B cell (primary cell): ENCODE results near the gene IRGQ. TPM values are rescaled to one million over a fixed set of nuclear protein-coding genes. Genes with fewer than 3 reads are reported as not detected.

Source experiments
- ATAC-seq: fragments of 200-7000 bp; cut with Tn5 transposase; one replicate; pipeline ENCODE4 v1.10.0; 2021; ENCODE audit warnings: low read depth, mild to moderate bottlenecking, moderate number of reproducible peaks, moderate library complexity
- CTCF ChIA-PET: fragments of 350-600 bp; sonication (Branson Sonifier 250); formaldehyde crosslinking; loops from one replicate; lab custom pipeline; 2021; ENCODE audit warnings: antibody characterized with exemption, inconsistent platforms; lab: Charles Lee
- POLR2A ChIA-PET: fragments of 350-600 bp; sonication (Branson Sonifier 250); formaldehyde crosslinking; loops from one replicate; lab custom pipeline; 2021; ENCODE audit warnings: antibody characterized with exemption; lab: Charles Lee
- DNase-seq: peaks from one replicate; pipeline ENCODE4 v3.0.0; 2013
- H2AFZ ChIP-seq: 2 replicates; pipeline ENCODE4 v1.6.1; 2012; ENCODE audit warnings: mild to moderate bottlenecking, low read depth, low read length; ENCODE audit not compliant: insufficient read depth, poor library complexity, severe bottlenecking
- H3K27ac ChIP-seq, 2 donors: 1 replicate in 1 of 2; 2 replicates in 1 of 2; pipeline ENCODE4 v1.5.1; 2012 to 2013; ENCODE audit warnings: low read length in 2 of 2, mild to moderate bottlenecking in 2 of 2, moderate library complexity in 1 of 2
- H3K27me3 ChIP-seq, 4 experiments: fragments of 200-600 bp in 1 of 4; sonication (generic) in 1 of 4; replicated peaks in 1 of 4; 1 replicate in 2 of 4; 2 replicates in 2 of 4; pipeline versions ENCODE4 v1.6.1 to v1.7.0; 2013 to 2016; ENCODE audit warnings: low read length in 3 of 4, mild to moderate bottlenecking in 2 of 4, mixed read lengths in 1 of 4, moderate library complexity in 1 of 4; ENCODE audit not compliant: insufficient read depth in 4 of 4, control insufficient read depth in 3 of 4; ENCODE audit errors: control extremely low read depth in 1 of 4
- H3K36me3 ChIP-seq, 2 experiments: replicated peaks in 1 of 2; 1 replicate in 1 of 2; 2 replicates in 1 of 2; pipeline versions ENCODE4 v1.6.1 to v1.7.1; 2013; ENCODE audit warnings: low read length in 1 of 2; ENCODE audit not compliant: insufficient read depth in 2 of 2, control insufficient read depth in 1 of 2; ENCODE audit errors: control extremely low read depth in 1 of 2, extremely low read depth in 1 of 2
- H3K4me1 ChIP-seq, 2 donors: fragments of 200-600 bp in 1 of 2; sonication (generic) in 1 of 2; 1 replicate in 1 of 2; 2 replicates in 1 of 2; pipeline versions ENCODE4 v1.5.1 to v1.6.1; 2013 to 2017; ENCODE audit warnings: low read length in 2 of 2; ENCODE audit not compliant: control insufficient read depth in 2 of 2, insufficient read depth in 2 of 2
- H3K4me2 ChIP-seq: replicated peaks from 2 replicates; pipeline ENCODE3; 2012; ENCODE audit warnings: mild to moderate bottlenecking, low read depth, low read length; ENCODE audit not compliant: poor library complexity, severe bottlenecking
- H3K4me3 ChIP-seq, 5 experiments: fragments of 200-600 bp in 1 of 5; sonication (generic) in 1 of 5; 1 replicate in 3 of 5; 2 replicates in 2 of 5; pipeline versions ENCODE4 v1.5.1 to v1.7.0; 2011 to 2016; ENCODE audit warnings: low read length in 4 of 5, mild to moderate bottlenecking in 4 of 5, low read depth in 2 of 5, control low read depth in 1 of 5, moderate library complexity in 1 of 5; ENCODE audit not compliant: insufficient read depth in 1 of 5; ENCODE audit errors: control extremely low read depth in 1 of 5, extremely low read depth in 1 of 5
- H3K79me2 ChIP-seq: fragments of 200-600 bp; sonication (generic); one replicate; pipeline ENCODE4 v1.6.0; 2016; ENCODE audit warnings: low read length; ENCODE audit not compliant: control insufficient read depth, insufficient read depth
- H3K9ac ChIP-seq: fragments of 200-600 bp; sonication (generic); 2 replicates; pipeline ENCODE4 v1.6.1; 2017; ENCODE audit warnings: mild to moderate bottlenecking, low read length, moderate library complexity
- H3K9me3 ChIP-seq, 3 donors: one replicate each; pipeline versions ENCODE4 v1.6.1 to v1.7.1; 2013; ENCODE audit warnings: low read length in 2 of 3; ENCODE audit not compliant: control insufficient read depth in 2 of 3, insufficient read depth in 1 of 3; ENCODE audit errors: control extremely low read depth in 1 of 3
- H4K20me1 ChIP-seq: 2 replicates; pipeline ENCODE4 v1.6.0; 2012; ENCODE audit warnings: mild to moderate bottlenecking, low read length; ENCODE audit not compliant: insufficient read depth, control insufficient read depth, poor library complexity, severe bottlenecking
- H3K27ac Mint-ChIP-seq: one replicate; pipeline ENCODE4 v1.8.0; 2021; ENCODE audit warnings: mixed read lengths
- H3K27me3 Mint-ChIP-seq: one replicate; pipeline ENCODE4 v1.8.0; 2021; ENCODE audit warnings: mixed read lengths
- H3K4me1 Mint-ChIP-seq: one replicate; pipeline ENCODE4 v1.8.0; 2021; ENCODE audit warnings: mixed read lengths
- H3K4me3 Mint-ChIP-seq: one replicate; pipeline ENCODE4 v1.8.0; 2021; ENCODE audit warnings: mixed read lengths
- H3K9me3 Mint-ChIP-seq: one replicate; pipeline ENCODE4 v1.8.0; 2022; ENCODE audit warnings: mixed read lengths; ENCODE audit not compliant: insufficient read depth
- EZH2 ChIP-seq: IDR thresholded peaks from 2 replicates; pipeline ENCODE4 v1.6.1; 2012; ENCODE audit warnings: borderline replicate concordance, low read depth, mild to moderate bottlenecking, moderate library complexity, low read length; ENCODE audit not compliant: insufficient read depth, poor library complexity, severe bottlenecking
- WGBS: methylation state at CpG from one replicate; pipeline ENCODE4 v1.1.5; 2013; ENCODE audit warnings: missing lambda C conversion rate; ENCODE audit not compliant: insufficient coverage; 5-methylcytosine and 5-hydroxymethylcytosine counted together
- intact Hi-C: fragments of 100-400 bp; cut with micrococcal nuclease; formaldehyde crosslinking; loops from one replicate; pipeline ENCODE4 v1.10.0; 2022
- polyA plus RNA-seq: library from polyadenylated mRNA; depleted of rRNA; stranded (reverse); fragments of >200 nt; gene quantifications from 2 replicates; pipeline ENCODE4 v1.2.3, GENCODE V29; 2012
- total RNA-seq, 2 donors: library from RNA; stranded (reverse); fragments of 120-200 nt in 1 of 2; gene quantifications; 1 replicate in 1 of 2; 2 replicates in 1 of 2; pipeline versions ENCODE4 v1.2.3 to v1.2.4, GENCODE V29; 2013 to 2022
- TF ChIP-seq, protein P1 (sequence below): fragments of 200-600 bp; IDR thresholded peaks from one replicate; pipeline ENCODE4 v1.8.0; 2022; ENCODE audit warnings: antibody characterized with exemption, mild to moderate bottlenecking

IRGQ gene
- total and polyA plus RNA-seq, 2 donors (not counting 1 experiment from before 2014, with no cell fraction given) = 20.3 to 22.6 TPM

GRCh38 chr19:43611788-43612187 lies 15.9 kb upstream of the IRGQ start, which contains the start of gene SRRM5:
TSS of gene SRRM5 (plus strand) at chr19:43612088. CDS start at chr19:43612122, 34 bp downstream.
- no peaks in the 10 kb centered on the region for H3K27me3 Mint-ChIP-seq
- TF ChIP-seq EZH2 = no peak
- TF ChIP-seq, protein P1, sequence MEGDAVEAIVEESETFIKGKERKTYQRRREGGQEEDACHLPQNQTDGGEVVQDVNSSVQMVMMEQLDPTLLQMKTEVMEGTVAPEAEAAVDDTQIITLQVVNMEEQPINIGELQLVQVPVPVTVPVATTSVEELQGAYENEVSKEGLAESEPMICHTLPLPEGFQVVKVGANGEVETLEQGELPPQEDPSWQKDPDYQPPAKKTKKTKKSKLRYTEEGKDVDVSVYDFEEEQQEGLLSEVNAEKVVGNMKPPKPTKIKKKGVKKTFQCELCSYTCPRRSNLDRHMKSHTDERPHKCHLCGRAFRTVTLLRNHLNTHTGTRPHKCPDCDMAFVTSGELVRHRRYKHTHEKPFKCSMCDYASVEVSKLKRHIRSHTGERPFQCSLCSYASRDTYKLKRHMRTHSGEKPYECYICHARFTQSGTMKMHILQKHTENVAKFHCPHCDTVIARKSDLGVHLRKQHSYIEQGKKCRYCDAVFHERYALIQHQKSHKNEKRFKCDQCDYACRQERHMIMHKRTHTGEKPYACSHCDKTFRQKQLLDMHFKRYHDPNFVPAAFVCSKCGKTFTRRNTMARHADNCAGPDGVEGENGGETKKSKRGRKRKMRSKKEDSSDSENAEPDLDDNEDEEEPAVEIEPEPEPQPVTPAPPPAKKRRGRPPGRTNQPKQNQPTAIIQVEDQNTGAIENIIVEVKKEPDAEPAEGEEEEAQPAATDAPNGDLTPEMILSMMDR = no peak
- no peak for DNase-seq
- CTCF ChIA-PET = no interaction called here
- peaks cover 0 to 26% of the 10 kb centered on the region in 2 experiments for H3K36me3 ChIP-seq
- intact Hi-C loops = no loop called here
- H3K9ac ChIP-seq = no peak within 1 kb of the TSS
- no peak within 1 kb of the TSS for H2AFZ ChIP-seq
- H3K27ac ChIP-seq = no peak within 1 kb of the TSS
- H3K4me3 Mint-ChIP-seq = no peak within 1 kb of the TSS
- peaks cover 3 to 8% of the 10 kb centered on the region in 2 donors for H3K4me1 ChIP-seq
- WGBS = 98% methylated on average over 3 of the region's 3 CpGs
- no peak within 1 kb of the TSS for H3K4me2 ChIP-seq
- H3K4me1 Mint-ChIP-seq = peaks cover 6% of the 10 kb centered on the region
- H3K4me3 ChIP-seq = no peak within 1 kb of the TSS
- no peaks in the 10 kb centered on the region for H3K27me3 ChIP-seq
- H3K9me3 ChIP-seq = no peaks in the 10 kb centered on the region
- ATAC-seq = no peak
- POLR2A ChIA-PET = no interaction called here
- H4K20me1 ChIP-seq = peaks cover 6% of the 10 kb centered on the region
- no peaks in the 10 kb centered on the region for H3K9me3 Mint-ChIP-seq
- H3K27ac Mint-ChIP-seq = no peak within 1 kb of the TSS
- H3K79me2 ChIP-seq = peaks cover 36% of the 10 kb centered on the region

GRCh38 chr19:43610493-43610892 lies 14.6 kb upstream of the IRGQ start:
- Mint-ChIP-seq H3K9me3 (no peaks in the 10 kb centered on the region), H3K27ac (no peak overlapping the region), H3K27me3 (no peaks in the 10 kb centered on the region), H3K4me3 (no peak overlapping the region), H3K4me1 (peaks cover 4% of the 10 kb centered on the region)
- POLR2A ChIA-PET = interaction anchor here (0.6 kb wide), 1 partner anchor 132 kb away, joined by 3 read pairs; no protein-coding TSS in a partner anchor
- Histone ChIP-seq H3K27ac (no peak overlapping the region), H3K27me3 (no peaks in the 10 kb centered on the region), H3K4me2 (no peak overlapping the region), H3K9ac (no peak overlapping the region), H3K79me2 (peaks cover 32% of the 10 kb centered on the region), H3K36me3 (peaks cover 0 to 26% of the 10 kb centered on the region in 2 experiments), H3K4me3 (no peak overlapping the region), H3K9me3 (no peaks in the 10 kb centered on the region), H2AFZ (no peak overlapping the region), H4K20me1 (peaks cover 6% of the 10 kb centered on the region), H3K4me1 (peaks cover 3 to 8% of the 10 kb centered on the region in 2 donors)
- CTCF ChIA-PET = no interaction called here
- intact Hi-C loops = no loop called here
- TF ChIP-seq, protein P1 = no peak
- ATAC-seq (no peak), DNase-seq (no peak)
- 100% methylated on average over 2 of the region's 3 CpGs for WGBS
